Measurements from ENCODE around the gene AVPI1. TPM values are rescaled to one million over a fixed set of nuclear protein-coding genes. Genes with fewer than 3 reads are reported as not detected.

AVPI1 gene
- total RNA-seq, 2 donors from 2014 or later, result 26.6 to 34.8 TPM

GRCh38 chr10:97666992-97667391 lies 20.0 kb downstream of the AVPI1 start:
- Histone ChIP-seq H3K27ac (no peak overlapping the region), H3K9ac (ENCODE audit: low read depth in 2 of 2, low read length in 2 of 2) (no peak overlapping the region), H3K9me3 (no peaks in the 10 kb centered on the region), H3K36me3 (no peaks in the 10 kb centered on the region), H3K4me1 (no peaks in the 10 kb centered on the region), H3K4me3 (no peak overlapping the region), H3K27me3 (no peaks in the 10 kb centered on the region)
- intact Hi-C loops (cut with DNase I), result no loop called here
- no peak for DNase-seq
- TF ChIP-seq, protein P1, sequence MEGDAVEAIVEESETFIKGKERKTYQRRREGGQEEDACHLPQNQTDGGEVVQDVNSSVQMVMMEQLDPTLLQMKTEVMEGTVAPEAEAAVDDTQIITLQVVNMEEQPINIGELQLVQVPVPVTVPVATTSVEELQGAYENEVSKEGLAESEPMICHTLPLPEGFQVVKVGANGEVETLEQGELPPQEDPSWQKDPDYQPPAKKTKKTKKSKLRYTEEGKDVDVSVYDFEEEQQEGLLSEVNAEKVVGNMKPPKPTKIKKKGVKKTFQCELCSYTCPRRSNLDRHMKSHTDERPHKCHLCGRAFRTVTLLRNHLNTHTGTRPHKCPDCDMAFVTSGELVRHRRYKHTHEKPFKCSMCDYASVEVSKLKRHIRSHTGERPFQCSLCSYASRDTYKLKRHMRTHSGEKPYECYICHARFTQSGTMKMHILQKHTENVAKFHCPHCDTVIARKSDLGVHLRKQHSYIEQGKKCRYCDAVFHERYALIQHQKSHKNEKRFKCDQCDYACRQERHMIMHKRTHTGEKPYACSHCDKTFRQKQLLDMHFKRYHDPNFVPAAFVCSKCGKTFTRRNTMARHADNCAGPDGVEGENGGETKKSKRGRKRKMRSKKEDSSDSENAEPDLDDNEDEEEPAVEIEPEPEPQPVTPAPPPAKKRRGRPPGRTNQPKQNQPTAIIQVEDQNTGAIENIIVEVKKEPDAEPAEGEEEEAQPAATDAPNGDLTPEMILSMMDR (IDR thresholded peaks at IDR 0.05), result no peak

- TF ChIP-seq, protein P1 (IDR thresholded peaks at IDR 0.05), result no peak
- no peaks in the 10 kb centered on the region for H3K27me3 ChIP-seq
- DNase-seq, result peak; percentile 52
- H3K9ac ChIP-seq (ENCODE audit: low read depth in 2 of 2, low read length in 2 of 2), result no peak overlapping the region
- H3K27ac ChIP-seq, result peak overlapping the region; percentile 55
- no peaks in the 10 kb centered on the region for H3K4me1 ChIP-seq
- no peaks in the 10 kb centered on the region for H3K36me3 ChIP-seq
- no peaks in the 10 kb centered on the region for H3K9me3 ChIP-seq
- H3K4me3 ChIP-seq, result no peak overlapping the region
- intact Hi-C loops (cut with DNase I), result no loop called here
Observed at GRCh38 chr10:97664282-97664850, 22.7 kb downstream of the AVPI1 start.

DNA sequence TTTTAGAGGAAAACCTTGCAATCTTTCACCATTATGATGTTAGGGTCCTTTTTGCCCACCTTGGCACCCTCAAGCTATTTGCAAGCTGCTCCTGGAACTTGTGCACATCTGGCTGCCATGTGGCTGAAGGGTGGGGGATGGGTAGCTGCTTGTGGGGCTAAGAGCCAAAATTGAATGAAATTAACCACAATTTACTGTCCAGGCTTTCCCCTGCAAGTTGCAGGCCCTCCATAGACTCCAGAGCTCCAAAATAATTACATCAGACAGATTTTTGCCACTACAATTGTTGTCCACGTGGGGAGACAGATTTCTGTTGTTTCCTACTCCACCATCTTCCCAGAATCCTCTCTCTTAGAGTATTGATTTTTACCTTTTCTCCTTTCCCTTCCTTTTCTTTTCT lies 27.5 kb downstream of the AVPI1 start:
- intact Hi-C loops (cut with DNase I), result no loop called here
- H3K4me1 ChIP-seq, result no peaks in the 10 kb centered on the region
- DNase-seq, result no peak
- no peak overlapping the region for H3K4me3 ChIP-seq
- H3K36me3 ChIP-seq, result no peaks in the 10 kb centered on the region
- TF ChIP-seq, protein P1 (IDR thresholded peaks at IDR 0.05), result no peak
- H3K27ac ChIP-seq, result no peak overlapping the region
- no peaks in the 10 kb centered on the region for H3K9me3 ChIP-seq
- H3K27me3 ChIP-seq, result no peaks in the 10 kb centered on the region
- no peak overlapping the region for H3K9ac ChIP-seq (ENCODE audit: low read depth in 2 of 2, low read length in 2 of 2)

GRCh38 chr10:97656777-97657176 lies 30.3 kb downstream of the AVPI1 start:
- intact Hi-C loops (cut with DNase I), result no loop called here
- Histone ChIP-seq H3K4me3 (no peak overlapping the region), H3K9me3 (no peaks in the 10 kb centered on the region), H3K27ac (no peak overlapping the region), H3K27me3 (no peaks in the 10 kb centered on the region), H3K4me1 (no peaks in the 10 kb centered on the region), H3K36me3 (no peaks in the 10 kb centered on the region), H3K9ac (ENCODE audit: low read depth in 2 of 2, low read length in 2 of 2) (no peak overlapping the region)
- no peak for DNase-seq
- TF ChIP-seq, protein P1 (IDR thresholded peaks at IDR 0.05), result no peak

GRCh38 chr10:97651773-97652172 lies 35.3 kb downstream of the AVPI1 start:
- Histone ChIP-seq H3K4me3 (no peak overlapping the region), H3K36me3 (peaks cover 5% of the 10 kb centered on the region), H3K27me3 (no peaks in the 10 kb centered on the region), H3K27ac (no peak overlapping the region), H3K9me3 (no peaks in the 10 kb centered on the region), H3K9ac (ENCODE audit: low read depth in 2 of 2, low read length in 2 of 2) (no peak overlapping the region), H3K4me1 (no peaks in the 10 kb centered on the region)
- TF ChIP-seq, protein P1 (IDR thresholded peaks at IDR 0.05), result no peak
- no peak for DNase-seq
- intact Hi-C loops (cut with DNase I), result no loop called here
